ENCODE measurements around the gene CEP89.

DNA sequence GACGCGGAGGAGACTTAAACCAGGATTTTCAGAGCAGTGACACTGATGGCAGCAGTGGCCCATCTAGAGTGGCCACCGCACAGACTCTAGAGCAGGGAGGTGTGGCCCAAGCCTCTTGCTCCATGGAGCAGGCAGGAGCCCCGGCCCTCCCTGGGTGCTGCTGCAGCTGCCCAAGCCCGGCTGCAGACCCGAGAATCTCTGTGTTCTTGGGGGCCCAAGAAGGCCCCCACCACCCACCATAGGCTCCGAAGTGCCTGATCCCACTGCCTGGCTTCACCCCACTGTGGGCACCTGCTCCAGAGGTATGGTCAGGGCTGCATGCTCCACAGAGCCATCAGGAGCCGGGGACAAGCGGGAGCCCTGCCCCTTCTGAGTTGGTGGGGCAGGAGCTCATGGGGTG is 36.1 kb downstream of the CEP89 start:
- TF ChIP-seq, protein P1, sequence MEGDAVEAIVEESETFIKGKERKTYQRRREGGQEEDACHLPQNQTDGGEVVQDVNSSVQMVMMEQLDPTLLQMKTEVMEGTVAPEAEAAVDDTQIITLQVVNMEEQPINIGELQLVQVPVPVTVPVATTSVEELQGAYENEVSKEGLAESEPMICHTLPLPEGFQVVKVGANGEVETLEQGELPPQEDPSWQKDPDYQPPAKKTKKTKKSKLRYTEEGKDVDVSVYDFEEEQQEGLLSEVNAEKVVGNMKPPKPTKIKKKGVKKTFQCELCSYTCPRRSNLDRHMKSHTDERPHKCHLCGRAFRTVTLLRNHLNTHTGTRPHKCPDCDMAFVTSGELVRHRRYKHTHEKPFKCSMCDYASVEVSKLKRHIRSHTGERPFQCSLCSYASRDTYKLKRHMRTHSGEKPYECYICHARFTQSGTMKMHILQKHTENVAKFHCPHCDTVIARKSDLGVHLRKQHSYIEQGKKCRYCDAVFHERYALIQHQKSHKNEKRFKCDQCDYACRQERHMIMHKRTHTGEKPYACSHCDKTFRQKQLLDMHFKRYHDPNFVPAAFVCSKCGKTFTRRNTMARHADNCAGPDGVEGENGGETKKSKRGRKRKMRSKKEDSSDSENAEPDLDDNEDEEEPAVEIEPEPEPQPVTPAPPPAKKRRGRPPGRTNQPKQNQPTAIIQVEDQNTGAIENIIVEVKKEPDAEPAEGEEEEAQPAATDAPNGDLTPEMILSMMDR (optimal IDR thresholded peaks at IDR 0.05 in 1 of 3, IDR thresholded peaks at IDR 0.05 in 1 of 3, conservative IDR thresholded peaks at IDR 0.05 in 1 of 3; ENCODE audit: extremely low read depth in 1 of 3, insufficient read depth in 2 of 3, low read length in 3 of 3) = no peak
- TF ChIP-seq EZH2 (IDR thresholded peaks at IDR 0.05; ENCODE audit: low read length) = no peak
